Stomach (tissue), 19 donors: Measurements from ENCODE around the gene NDUFS1. TPM values are rescaled to one million over a fixed set of nuclear protein-coding genes. Genes with fewer than 3 reads are reported as not detected.
"Not testable (repeated sequence)": the region's sequence is repeated elsewhere in the genome, so short reads cannot be mapped to it uniquely, and the experiment has no call there.

Source experiments
- DNase-seq, 2 donors: peaks; one replicate each; pipeline versions ENCODE4 v3.0.0 to v3.0.0-alpha.2; 2013 to 2019
- H3K27ac ChIP-seq, 5 donors: fragments of 200-600 bp in 4 of 5; sonication (generic) in 4 of 5; one replicate each; pipeline ENCODE4 v1.5.1; 2013 to 2019; ENCODE audit warnings: mild to moderate bottlenecking in 1 of 5, moderate library complexity in 1 of 5
- H3K27me3 ChIP-seq, 3 donors: fragments of 200-600 bp; sonication (generic); one replicate each; pipeline ENCODE4 v1.5.1; 2017 to 2019; ENCODE audit warnings: mixed run types in 1 of 3
- H3K36me3 ChIP-seq, 4 donors: fragments of 200-600 bp; sonication (generic); 1 replicate in 3 of 4; 2 replicates in 1 of 4; pipeline ENCODE4 v1.5.1; 2016 to 2019
- H3K4me1 ChIP-seq, 4 donors: fragments of 200-600 bp; sonication (generic); one replicate each; pipeline ENCODE4 v1.5.1; 2016 to 2019
- H3K4me3 ChIP-seq, 4 donors: fragments of 200-600 bp; sonication (generic) in 3 of 4; one replicate each; pipeline ENCODE4 v1.5.1; 2016 to 2019; ENCODE audit warnings: mild to moderate bottlenecking in 1 of 4
- H3K9me3 ChIP-seq, 4 donors: fragments of 200-600 bp; sonication (generic); one replicate each; pipeline ENCODE4 v1.5.1; 2016 to 2019
- CTCF ChIP-seq, 7 experiments: fragments of 450-650 bp in 4 of 7; fragments of 200-600 bp in 3 of 7; sonication (generic) in 3 of 7; IDR thresholded peaks; one replicate each; pipeline ENCODE4 v1.5.1; 2016 to 2019; ENCODE audit warnings: antibody characterized with exemption in 7 of 7, control low read depth in 2 of 7, mild to moderate bottlenecking in 1 of 7
- EP300 ChIP-seq: sonication (generic); formaldehyde crosslinking; IDR thresholded peaks from one replicate; pipeline ENCODE4 v1.6.1; 2017; ENCODE audit warnings: antibody characterized with exemption
- POLR2A ChIP-seq, 4 donors: fragments of 450-650 bp; IDR thresholded peaks; one replicate each; pipeline ENCODE4 v1.6.1; 2016; ENCODE audit warnings: antibody characterized with exemption in 4 of 4, control low read depth in 2 of 4, mild to moderate bottlenecking in 1 of 4, moderate library complexity in 1 of 4
- POLR2AphosphoS5 ChIP-seq, 3 donors: sonication (generic); formaldehyde crosslinking; IDR thresholded peaks; one replicate each; pipeline ENCODE4 v1.6.1; 2016; ENCODE audit warnings: antibody characterized with exemption in 3 of 3
- WGBS, 5 donors: extraction: QIAGEN DNeasy Blood & Tissue Kit in 3 of 5; methylation state at CpG; one replicate each; pipeline versions ENCODE4 v1.1.5 to v1.1.7; 2013 to 2018; 5-methylcytosine and 5-hydroxymethylcytosine counted together
- intact Hi-C: fragments of 100-400 bp; cut with DNase I; formaldehyde crosslinking; loops from one replicate; pipeline ENCODE4 v1.15.1; 2023; ENCODE audit warnings: low total_unique reads
- long read RNA-seq, 10 donors: transcript quantifications; one replicate each; lab custom pipeline, GENCODE V29; 2026
- polyA plus RNA-seq, 3 donors: library from polyadenylated mRNA; stranded (reverse); fragments of 200-250 nt; gene quantifications; one replicate each; pipeline ENCODE4 v1.2.3, GENCODE V29; 2013
- total RNA-seq, 5 donors: library from RNA; depleted of rRNA; stranded (reverse); fragments of >200 nt; gene quantifications; one replicate each; pipeline versions ENCODE4 v1.1.0 to v1.2.3, GENCODE V29; 2014 to 2016
- donor health status: healthy with polysubstance abuse.
- donor health status: Bipolar disorder and iron deficiency.
- donor health status: healthy.

NDUFS1 gene
- total RNA-seq (100 to 1,000 TPM in 2 of 5 donors, 10 to 100 TPM in 2, 1 to 10 TPM in 1; 9.8 to 143 (median 96.2) TPM), polyA plus RNA-seq (10 to 100 TPM; 17.7 to 29.2 (median 25.3) TPM)
- long read RNA-seq, donor 1, full-length matches to known transcripts = 1 of 17 reads
- long read RNA-seq, donor 1, partial matches to known transcripts = 16 of 17 reads
- long read RNA-seq, donor 1, other reads (novel, unspliced or antisense) = 0 of 17 reads
- long read RNA-seq, donor 2, full-length matches to known transcripts = 3 of 1,175 reads
- long read RNA-seq, donor 2, partial matches to known transcripts = 1,117 of 1,175 reads
- long read RNA-seq, donor 2, other reads (novel, unspliced or antisense) = 55 of 1,175 reads
- long read RNA-seq, donor 3, full-length matches to known transcripts = 1 of 769 reads
- long read RNA-seq, donor 3, partial matches to known transcripts = 747 of 769 reads
- long read RNA-seq, donor 3, other reads (novel, unspliced or antisense) = 21 of 769 reads
- long read RNA-seq, donor 4, full-length matches to known transcripts = 3 of 3 reads
- long read RNA-seq, donor 4, partial matches to known transcripts = 0 of 3 reads
- long read RNA-seq, donor 4, other reads (novel, unspliced or antisense) = 0 of 3 reads
- long read RNA-seq, donor 5, full-length matches to known transcripts = 7 of 1,066 reads
- long read RNA-seq, donor 5, partial matches to known transcripts = 286 of 1,066 reads
- long read RNA-seq, donor 5, other reads (novel, unspliced or antisense) = 773 of 1,066 reads
- long read RNA-seq, donor 6 = 0 reads
- long read RNA-seq, donor 7, full-length matches to known transcripts = 7 of 1,465 reads
- long read RNA-seq, donor 7, partial matches to known transcripts = 1,400 of 1,465 reads
- long read RNA-seq, donor 7, other reads (novel, unspliced or antisense) = 58 of 1,465 reads
- long read RNA-seq, donor 8, full-length matches to known transcripts = 7 of 1,467 reads
- long read RNA-seq, donor 8, partial matches to known transcripts = 1,424 of 1,467 reads
- long read RNA-seq, donor 8, other reads (novel, unspliced or antisense) = 36 of 1,467 reads
- long read RNA-seq, donor 9, full-length matches to known transcripts = 2 of 1,645 reads
- long read RNA-seq, donor 9, partial matches to known transcripts = 830 of 1,645 reads
- long read RNA-seq, donor 9, other reads (novel, unspliced or antisense) = 813 of 1,645 reads
- long read RNA-seq, donor 10, full-length matches to known transcripts = 2 of 1,047 reads
- long read RNA-seq, donor 10, partial matches to known transcripts = 1,016 of 1,047 reads
- long read RNA-seq, donor 10, other reads (novel, unspliced or antisense) = 29 of 1,047 reads

GRCh38 chr2:206159346-206160124 is at the start of gene NDUFS1, which contains the start of gene EEF1B2:
NDUFS1 (minus strand) TSS chr2:206159444; CDS start chr2:206153678, 5,766 bp downstream.
EEF1B2 (plus strand) TSS chr2:206159895; CDS start chr2:206159980, 85 bp downstream.
- Histone ChIP-seq H3K36me3 (peaks cover 25 to 42% (median 38%) of the 10 kb centered on the region in 4 donors), H3K27ac (peak within 1 kb of the TSS; percentile 90 to 95 (median 94)), H3K27me3 (no peaks in the 10 kb centered on the region), H3K4me1 (peaks cover 20 to 73% (median 48%) of the 10 kb centered on the region in 4 donors), H3K9me3 (no peaks in the 10 kb centered on the region), H3K4me3 (peak within 1 kb of the TSS; percentile 62 to 94 (median 75))
- DNase-seq = peak; percentile 98 to 99
- WGBS, 5 donors = 0 to 1% (median 0%) methylated on average over 37 to 64 of the region's 64 CpGs
- intact Hi-C loops = no loop called here
- TF ChIP-seq POLR2AphosphoS5 (IDR thresholded peaks at IDR 0.05) (peak; percentile 64 to 97 (median 84)), EP300 (no peak), POLR2A (IDR thresholded peaks at IDR 0.05) (peak in 2 of 4 donors; percentile 6 to 29), CTCF (IDR thresholded peaks at IDR 0.05) (peak in 1 of 7 experiments; percentile 6)

GRCh38 chr2:206208900-206209299 is 49.7 kb upstream of the NDUFS1 start:
- H3K27ac ChIP-seq = no peak overlapping the region
- no peak for DNase-seq
- no peak overlapping the region for H3K4me3 ChIP-seq
- H3K36me3 ChIP-seq = no peaks in the 10 kb centered on the region
- no peaks in the 10 kb centered on the region for H3K9me3 ChIP-seq
- intact Hi-C loops = no loop called here
- WGBS, 5 donors = 83 to 88% (median 86%) methylated on average over 7 of the region's 7 CpGs
- H3K4me1 ChIP-seq = peaks cover 0 to 11% (median 5%) of the 10 kb centered on the region in 4 donors
- no peak for TF ChIP-seq POLR2AphosphoS5 (IDR thresholded peaks at IDR 0.05)
- no peak for TF ChIP-seq EP300
- no peak for TF ChIP-seq CTCF (IDR thresholded peaks at IDR 0.05)
- TF ChIP-seq POLR2A (IDR thresholded peaks at IDR 0.05) = no peak
- no peaks in the 10 kb centered on the region for H3K27me3 ChIP-seq

DNA sequence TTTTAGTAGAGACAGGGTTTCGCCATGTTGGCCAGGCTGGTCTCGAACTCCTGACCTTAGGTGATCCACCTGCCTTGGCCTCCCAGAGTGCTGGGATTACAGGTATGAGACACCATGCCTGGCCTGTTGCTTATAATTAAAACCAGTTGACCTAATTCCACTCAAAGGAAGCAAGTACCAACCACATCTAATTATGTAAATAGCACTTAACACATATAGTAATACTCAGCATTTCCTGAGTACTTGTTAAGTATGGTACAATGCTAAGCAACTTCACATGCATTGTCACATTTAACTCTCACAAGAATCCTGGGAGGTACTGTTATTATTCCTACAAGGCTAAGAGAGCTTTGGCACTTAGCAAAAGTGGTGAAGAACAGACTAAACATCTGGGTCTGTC is 48.1 kb upstream of the NDUFS1 start:
- H3K9me3 ChIP-seq, H3K4me3 ChIP-seq, intact Hi-C loops, H3K36me3 ChIP-seq, H3K27me3 ChIP-seq, DNase-seq, H3K4me1 ChIP-seq, H3K27ac ChIP-seq: not testable (repeated sequence)
- WGBS, 5 donors = 88 to 99% (median 94%) methylated on average over 2 of the region's 2 CpGs

- TF ChIP-seq POLR2A (IDR thresholded peaks at IDR 0.05) = no peak
- TF ChIP-seq POLR2AphosphoS5 (IDR thresholded peaks at IDR 0.05) = no peak
- no peak for TF ChIP-seq CTCF (IDR thresholded peaks at IDR 0.05)
- no peak for TF ChIP-seq EP300
- intact Hi-C loops = no loop called here
- Histone ChIP-seq H3K4me1 (no peaks in the 10 kb centered on the region), H3K9me3 (no peaks in the 10 kb centered on the region), H3K36me3 (no peaks in the 10 kb centered on the region), H3K27ac (no peak overlapping the region), H3K27me3 (peaks cover 0 to 5% (median 0%) of the 10 kb centered on the region in 3 donors), H3K4me3 (no peak overlapping the region)
- WGBS, 5 donors = 58 to 76% (median 59%) methylated on average over 3 of the region's 3 CpGs
- no peak for DNase-seq
Observed at GRCh38 chr2:206204710-206205109, 45.5 kb upstream of the NDUFS1 start.
